GM18907 (cell line): Measurements from ENCODE around the gene CACNA1H.

ENCODE experiments used
- ATAC-seq: cut with Tn5 transposase; IDR thresholded peaks from one replicate; pipeline ENCODE4 v1.9.1; 2021; ENCODE audit warnings: mild to moderate bottlenecking, moderate library complexity; ENCODE audit not compliant: unreplicated experiment

Gene CACNA1H

DNA sequence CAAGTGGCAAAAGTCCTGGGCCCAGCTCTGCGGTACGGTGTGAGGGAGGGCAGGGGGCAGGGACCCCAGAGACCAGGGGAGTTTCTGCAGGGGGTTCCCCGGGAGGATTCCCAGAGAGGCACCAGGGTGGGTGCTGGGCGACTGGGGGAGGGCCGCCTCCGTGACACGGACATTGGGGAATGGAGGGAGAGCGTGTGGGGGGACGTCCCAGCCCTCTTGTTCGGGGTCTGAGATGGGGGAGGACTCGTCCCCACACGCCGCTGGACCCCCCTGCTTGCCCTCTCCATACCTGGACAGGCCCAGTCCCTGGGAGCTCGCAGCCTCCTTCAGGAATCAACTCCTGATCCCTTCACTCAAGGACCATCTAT, 30.5 kb upstream of the CACNA1H start:
- no peak for ATAC-seq

DNA sequence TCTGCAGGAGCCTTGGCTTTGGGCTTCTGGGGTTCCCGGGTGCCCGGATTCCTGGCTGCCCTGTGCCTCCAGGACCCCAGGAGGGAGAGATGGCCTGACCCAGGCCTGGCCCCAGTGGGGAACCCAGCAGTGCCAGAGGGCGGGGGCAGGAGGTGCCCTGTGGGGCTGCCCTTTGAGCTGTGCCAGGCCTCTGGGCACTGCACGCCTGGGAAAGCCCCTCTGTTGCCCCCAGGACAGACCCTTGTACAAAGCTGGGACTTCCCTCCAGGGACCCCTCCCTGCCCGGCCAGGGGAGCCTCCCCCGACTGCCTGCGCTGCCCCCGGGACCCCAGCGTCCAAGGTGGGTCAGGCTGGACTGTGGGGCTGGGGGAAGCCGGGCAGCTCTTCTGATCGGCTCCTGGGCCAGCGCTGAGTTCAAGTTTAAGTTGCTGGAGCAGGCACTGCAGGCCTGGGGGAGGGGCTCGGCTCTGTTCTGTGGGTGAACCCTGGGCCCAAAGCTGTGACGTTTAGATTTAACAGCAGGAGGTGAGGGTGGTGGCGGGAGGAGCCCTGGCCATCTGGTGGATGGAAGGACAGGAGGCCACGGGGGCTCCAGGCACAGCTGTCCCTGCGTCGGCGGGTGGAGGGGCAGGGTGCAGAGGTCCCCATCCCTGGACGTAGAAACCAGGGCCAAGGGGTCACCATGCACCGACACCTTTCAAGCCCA, 29.2 kb upstream of the CACNA1H start:
- ATAC-seq: no peak

DNA sequence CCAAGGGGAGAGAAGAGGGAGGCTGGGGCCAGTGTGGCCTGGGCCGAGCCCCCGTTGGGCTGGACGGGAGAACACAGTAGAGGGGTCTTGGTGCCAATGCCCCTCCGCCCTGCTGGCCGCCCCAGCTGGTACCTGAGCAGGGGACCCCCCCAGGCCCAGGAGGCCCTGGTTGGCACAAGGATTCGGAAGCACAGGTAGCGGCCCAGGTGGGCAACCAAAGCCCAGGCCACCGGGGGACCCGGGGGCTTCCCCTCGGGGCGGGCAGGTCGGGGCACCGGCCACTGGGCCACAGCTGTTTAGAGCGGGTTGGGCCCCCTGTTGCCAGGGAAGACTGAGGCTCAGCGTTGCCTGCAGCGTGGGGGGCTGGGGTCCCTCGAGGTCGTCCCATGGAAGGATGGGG, 28.6 kb upstream of the CACNA1H start:
- no peak for ATAC-seq

DNA sequence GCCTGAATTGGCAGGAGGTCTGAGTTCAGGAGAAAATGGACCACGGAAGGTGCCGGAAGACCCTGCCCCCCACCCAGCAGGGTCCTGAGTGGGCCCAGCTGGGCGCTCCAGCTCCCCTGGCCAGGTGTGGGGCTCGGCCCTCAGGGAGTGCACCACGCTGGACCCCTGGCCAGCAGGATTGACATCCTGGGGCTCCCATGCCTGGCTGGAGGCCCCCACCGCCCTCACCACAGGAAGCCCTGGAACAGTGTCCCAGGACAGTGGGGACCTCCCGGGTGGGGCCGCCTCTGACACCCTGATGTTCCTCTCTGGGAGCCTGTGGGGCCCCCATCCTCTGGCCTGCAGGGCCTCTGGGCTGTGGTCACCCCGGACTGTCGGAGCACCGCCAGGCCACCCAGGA, 28.1 kb upstream of the CACNA1H start:
- no peak for ATAC-seq

DNA sequence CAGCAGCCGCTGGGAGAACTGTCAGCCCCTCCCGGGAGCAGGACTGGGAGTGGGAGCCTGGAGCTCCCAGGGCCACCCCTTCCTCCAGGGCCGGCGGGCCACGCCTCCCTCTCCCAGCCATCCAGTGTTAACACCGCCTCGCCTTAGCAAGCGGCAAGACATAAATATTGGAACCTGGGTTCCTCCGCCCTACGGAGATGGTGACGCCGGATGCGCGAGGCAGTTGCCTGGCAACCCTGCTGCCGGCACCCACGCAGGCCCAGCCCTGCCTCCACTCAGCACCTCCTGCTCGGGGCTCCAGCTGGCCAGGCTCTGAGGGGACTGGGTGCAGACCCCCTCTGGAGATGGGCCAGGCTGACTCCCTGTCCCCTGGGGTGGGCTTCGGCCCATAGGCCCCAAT, 27.4 kb upstream of the CACNA1H start:
- ATAC-seq: no peak

DNA sequence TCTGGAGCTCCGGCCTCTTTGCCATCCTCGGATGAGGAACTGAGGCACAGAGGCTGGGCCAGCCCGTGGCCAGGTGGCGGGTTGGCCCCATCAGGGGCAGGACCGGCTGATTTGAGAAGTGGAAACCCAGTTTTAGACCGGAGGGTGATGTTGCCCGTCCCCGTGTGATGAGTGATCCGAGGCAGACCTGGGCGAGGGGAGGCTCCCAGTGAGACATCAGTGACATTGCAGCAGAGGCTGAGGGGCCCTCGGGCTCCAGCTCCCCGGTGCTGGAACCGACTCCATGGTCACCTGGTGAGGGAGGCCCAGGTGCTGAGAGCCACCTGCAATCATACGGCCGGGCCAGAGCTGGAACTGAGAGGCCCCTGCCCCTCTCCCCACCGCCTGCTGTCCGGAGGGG, 26.9 kb upstream of the CACNA1H start:
- no peak for ATAC-seq

DNA sequence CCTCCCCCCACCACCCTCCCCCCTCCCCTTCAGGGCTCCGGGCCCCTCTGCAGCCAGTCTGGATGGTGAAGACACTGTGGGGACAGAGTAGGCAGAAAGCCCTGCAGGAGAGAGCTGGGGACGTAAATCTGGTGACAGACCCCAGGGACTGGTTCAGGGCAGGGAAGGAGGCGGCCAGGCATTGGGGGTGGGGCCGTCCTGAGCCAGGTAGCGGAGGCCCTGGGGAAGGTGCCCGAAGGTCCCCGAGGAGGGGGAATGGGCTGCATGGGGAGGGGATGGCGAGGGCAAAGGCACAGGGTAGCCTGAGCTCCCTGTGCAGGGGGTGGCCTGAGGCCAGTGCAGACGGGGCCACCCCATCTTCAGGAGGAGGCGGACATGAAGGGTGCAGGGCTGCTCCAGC, 26.3 kb upstream of the CACNA1H start:
- no peak for ATAC-seq

DNA sequence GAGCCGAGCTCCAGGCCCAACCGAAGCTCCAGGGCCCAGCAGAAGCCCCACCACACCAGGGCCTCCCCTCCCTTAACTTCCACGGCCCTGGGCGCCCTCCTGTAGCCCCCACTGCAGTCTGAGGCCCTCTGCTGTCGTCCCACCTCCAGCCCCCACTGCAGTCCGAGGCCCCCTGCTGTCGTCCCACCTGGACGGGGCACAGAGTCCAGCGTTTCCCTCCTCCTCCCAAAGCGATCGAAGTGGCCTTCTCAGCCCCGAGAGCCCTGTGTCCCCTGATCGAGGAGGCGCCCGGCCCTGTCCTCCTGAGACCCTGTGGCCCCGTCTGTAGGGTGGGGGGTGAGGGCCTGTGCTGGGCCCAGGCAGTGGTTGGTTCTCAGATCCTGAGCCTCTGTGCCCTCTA, 25.8 kb upstream of the CACNA1H start:
- ATAC-seq: no peak

DNA sequence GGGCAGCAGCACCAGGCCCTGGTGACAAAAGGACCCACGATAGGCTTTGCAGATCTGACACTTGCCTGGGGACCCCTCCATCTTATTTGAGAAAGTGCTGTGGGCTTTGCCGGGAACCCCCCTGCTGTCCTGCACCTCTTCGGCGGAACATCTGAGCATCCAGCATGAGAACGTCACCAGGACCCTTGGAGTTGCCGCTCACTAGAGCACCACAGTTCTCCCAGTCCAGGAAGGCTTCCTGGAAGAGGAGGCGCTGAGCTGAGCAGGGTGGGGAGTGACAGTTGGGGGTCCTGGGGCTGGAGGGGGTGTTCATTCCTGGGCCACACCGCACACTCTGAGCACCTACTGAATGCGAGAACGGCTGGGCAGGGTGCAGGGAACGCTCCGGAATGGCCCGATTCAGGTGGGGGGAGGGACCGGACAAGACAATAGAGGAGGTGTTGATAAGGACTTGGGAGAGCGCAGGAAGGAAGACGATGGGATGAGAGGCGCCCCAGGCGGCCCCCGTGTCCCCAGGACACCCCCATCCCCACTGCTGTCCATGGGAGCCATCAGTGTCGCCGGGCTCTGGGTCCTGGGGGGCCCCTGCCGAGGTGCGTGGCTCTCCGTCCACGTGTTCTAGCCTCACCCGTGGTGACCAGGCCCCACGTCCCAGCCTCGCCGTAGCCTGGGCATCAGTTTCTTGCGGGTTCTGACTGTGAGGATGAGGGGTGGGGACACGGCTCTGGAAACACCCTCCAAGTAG, 24.8 kb upstream of the CACNA1H start:
- ATAC-seq: no peak

DNA sequence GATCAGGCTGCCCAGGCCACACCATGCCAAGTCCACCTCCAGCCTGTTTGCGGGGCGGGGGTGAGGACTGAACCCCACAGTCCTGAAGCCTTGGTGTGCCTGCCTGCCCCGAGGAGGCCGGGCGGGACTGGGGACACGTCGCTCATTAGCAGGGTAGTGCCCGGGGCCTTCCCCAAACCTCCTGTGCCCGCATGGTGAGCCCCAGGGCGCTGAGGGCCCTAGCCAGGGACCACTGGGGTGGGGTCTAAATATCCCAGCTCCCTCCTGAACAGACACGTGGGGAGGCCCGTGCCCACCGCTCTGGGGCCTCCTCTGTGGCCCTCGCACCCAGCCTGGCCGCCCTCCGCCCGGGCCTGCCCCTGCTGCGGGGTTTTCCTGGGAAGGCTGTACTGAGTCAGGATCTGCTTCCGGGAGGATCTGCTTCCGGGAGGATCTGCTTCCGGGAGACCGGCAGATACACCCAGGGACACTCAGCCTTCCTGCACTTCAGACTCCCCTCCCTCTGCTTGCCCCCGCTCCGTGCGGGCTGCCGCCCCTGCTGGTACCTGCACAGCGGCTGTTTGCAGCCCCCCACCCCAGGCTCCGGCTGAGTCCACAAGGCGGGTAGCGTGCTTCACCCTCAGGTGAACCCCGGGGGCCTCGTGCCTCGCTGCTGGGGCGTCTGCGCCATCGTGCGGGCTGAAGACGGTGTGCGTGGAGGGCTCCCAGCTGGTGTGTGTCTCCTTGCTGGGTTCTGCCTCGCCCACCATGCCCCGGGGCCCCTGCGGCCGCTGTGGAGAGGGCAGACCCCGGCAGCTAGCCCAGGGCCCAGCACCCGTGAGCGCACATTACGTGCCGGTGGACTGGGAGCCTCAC, 23.6 kb upstream of the CACNA1H start:
- ATAC-seq: no peak

DNA sequence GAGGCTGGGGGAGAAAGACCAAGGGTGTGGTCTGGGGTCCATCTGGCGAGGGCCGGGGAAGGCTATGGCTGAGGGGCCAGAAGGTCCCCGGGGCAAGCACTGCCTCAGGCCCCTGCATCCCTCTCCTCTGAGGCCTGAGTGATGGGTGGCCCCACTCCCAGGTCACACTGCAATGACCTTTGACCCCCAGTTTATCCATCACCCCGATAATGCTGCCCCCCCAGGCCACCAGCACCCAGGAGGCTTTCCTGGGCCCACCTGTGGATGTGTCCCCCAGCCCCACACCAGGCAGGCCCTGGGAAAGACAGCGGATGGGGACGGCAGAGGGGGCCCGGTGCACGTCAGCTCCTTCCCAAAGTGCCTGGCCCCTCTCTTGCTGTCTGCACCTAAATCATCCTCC, 22.5 kb upstream of the CACNA1H start:
- no peak for ATAC-seq

DNA sequence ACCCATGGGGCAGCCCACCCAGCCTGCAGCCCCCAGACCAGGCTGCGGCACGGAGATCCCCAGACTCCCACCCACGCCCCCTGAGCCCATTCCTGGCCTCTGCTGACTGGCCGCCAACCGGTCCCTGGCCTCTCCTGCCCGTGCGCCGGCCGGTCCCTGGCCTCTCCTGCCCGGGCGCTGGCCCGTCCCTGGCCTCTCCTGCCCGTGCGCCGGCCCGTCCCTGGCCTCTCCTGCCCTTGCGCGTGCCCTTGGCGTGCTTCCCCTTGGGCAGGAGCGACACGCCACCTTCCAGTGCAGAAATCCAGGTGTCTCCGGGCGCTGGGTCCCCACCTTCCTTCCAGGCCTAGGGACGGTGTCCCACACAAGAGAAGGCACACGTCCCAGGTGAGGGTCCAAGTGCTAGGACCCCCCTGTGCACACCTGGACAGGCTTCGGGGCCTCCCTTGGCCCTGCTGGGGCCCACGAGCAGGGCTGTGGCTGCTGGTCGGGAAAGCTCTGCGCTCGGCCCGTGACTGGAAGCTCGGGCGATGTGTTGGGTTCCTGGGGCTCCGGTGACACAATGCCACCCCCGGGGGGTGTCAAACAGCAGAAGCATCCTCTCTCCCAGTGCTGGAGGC, 21.4 kb upstream of the CACNA1H start:
- no peak for ATAC-seq

DNA sequence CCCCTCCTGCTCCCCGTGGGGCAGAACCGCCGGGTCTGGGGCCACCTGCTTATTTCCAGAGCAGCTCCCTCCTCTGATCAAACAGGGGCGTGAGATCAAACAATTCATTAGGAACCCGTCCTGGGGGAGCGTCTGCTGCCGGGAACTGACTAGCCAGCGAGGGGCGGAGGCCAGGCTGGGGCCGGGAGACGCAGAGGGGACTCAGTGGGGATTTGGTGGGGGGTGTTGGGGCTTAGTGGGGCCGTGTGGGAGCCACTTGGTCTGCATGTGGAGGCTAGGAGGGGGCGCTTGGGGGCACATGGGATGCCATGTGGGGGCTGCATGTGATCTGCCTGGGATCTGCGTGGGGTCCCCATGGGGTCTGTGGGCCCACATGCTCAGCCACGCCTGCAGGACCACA, 20.5 kb upstream of the CACNA1H start:
- no peak for ATAC-seq

DNA sequence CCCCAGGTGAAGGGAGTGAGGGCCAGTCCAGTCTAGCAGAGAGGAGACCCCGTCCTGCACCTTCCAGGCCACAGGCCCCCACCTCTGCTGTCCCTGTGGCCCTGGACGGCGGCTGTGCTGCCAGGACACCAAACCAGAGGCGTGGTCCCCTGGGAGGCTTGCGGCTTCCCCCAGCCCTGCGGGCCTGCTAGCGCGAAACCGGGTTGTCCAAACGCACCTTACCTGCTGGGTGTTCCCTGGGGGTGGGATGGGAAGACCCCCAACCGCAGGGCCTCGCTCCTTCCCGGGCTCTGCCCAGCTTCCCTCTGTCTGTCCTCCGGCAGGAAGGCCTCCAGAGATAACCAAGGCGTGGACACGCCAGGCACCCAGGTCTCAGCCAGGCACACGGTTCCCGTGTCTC, 19.6 kb upstream of the CACNA1H start:
- ATAC-seq: no peak

DNA sequence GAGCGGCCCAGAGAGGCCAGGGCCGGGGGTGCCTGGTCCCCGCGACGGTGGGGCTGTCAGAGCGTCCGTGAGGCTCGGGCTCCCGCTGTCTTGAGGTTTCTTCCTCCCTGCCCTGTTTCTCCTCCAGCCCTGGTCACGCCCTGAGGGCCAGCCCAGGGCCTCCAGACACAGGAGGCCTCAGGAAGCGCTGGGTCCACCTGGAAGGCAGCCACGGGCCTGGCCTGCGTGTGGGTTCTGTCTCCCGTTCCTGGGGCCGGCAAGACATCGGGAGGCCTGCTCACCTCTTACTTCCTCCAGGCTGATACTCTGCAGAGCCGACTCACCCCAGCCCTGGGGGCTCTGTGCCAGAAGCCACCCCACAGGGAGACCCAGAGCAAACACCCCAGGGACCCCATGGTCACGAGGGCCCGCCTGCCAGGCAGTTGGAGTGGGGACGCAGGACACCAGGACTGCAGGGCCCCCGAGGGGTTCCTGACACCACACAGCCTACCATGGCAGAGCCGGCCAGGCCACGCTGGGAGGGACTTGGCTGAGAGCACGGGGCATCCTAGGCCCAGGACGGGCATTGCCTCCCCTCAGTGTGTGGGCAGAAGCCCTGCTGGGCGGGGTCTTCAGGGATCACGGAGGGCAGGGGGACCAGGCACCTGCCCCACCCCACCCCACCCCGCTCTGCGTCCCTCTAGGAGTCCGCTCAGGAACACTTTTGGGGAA, 18.9 kb upstream of the CACNA1H start:
- no peak for ATAC-seq

DNA sequence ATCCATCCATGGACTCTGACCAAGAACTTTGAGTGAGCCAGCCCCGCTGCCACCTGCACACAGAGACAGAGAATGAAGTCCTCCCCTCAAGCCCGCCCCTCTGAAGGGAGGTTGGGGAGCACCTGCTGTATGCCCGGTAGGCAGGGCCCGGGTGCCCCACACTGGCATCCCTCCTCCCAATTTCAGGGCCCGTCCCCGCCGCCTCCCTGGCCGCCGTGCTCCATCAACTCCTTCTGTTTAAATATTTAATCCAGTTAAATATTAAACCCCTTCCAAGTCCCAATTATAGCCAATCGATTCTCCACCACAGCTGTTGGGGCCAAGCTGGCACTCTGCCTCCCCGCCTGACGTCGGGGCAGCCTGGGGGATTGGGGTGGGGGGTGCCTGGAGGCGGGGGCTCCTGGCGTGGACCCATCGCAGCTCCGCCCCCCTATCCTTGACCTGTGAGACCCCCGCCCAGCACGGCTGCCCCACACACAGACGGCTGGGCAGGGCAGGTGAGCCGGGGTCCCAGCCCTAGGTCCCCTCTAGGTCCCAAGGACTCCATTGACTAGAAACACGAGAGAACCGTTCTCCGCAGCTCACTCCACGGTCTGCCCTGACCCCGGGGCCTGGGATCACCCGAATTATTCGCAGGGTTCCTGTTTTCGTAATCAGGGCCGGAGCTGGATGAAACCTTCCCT, 18.0 kb upstream of the CACNA1H start:
- ATAC-seq: no peak

DNA sequence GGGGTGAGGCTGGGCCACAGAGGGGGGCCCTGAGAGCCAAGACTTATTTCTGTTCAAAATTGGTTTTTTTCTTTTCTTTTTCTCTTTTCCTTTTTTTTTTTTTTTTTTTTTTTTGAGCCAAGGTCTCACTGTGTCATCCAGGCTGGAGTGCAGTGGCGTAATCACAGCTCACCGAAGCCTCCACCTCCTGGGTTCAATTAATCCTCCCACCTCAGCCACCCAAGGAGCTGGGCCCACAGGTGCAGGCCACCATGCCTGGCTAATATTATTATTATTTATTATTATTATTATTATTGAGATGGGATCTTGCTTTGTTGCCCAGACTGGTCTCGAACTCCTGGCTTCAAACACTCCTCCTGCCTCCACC, 17.5 kb upstream of the CACNA1H start:
- ATAC-seq: no peak

DNA sequence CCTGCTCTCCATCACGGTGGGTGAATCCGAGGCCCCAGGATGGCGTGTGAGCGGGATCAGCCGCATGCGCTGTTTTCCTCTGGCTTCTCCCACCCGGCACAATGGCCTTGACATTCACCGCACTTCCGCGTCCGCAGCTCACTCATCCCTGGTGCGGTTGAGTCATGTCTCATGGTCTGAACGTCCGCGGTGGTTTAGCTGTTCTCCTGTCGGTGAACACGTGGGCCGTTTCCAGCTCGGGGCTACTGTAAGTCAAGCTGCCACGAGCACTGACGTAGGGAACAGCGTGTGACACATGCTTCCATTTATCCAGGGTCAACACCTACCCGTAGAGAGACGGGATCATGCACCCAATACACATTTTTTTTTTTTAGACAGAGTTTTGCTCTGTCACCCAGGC, 15.3 kb upstream of the CACNA1H start:
- no peak for ATAC-seq

DNA sequence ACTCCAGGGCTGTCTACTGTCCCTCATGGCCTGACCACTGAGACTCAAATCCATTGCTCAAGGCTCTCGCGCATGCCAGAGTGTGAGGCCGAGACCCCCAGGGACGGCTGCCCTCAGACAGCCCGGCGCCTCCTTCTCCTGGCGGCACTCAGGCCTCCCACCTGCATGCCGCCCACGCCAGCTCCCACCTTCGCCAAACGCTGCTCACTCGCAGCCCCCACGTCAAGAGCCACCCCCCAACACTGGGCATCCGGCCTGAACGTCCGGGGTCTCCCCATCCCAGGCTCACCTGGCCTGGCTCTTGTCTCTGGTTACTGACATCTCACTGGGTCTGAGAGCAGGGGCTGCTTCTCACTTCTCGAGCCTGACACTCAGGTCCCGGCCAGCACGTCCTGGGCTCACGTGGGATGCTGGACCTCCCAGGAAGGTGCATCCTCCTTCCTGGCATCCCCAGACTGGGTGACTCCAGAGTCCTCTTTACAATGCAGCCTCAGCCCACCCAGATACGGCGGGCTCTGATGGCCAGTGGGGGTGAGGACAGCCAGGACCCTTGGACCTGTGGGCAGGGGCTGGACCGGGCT, 12.2 kb upstream of the CACNA1H start:
- ATAC-seq: no peak

DNA sequence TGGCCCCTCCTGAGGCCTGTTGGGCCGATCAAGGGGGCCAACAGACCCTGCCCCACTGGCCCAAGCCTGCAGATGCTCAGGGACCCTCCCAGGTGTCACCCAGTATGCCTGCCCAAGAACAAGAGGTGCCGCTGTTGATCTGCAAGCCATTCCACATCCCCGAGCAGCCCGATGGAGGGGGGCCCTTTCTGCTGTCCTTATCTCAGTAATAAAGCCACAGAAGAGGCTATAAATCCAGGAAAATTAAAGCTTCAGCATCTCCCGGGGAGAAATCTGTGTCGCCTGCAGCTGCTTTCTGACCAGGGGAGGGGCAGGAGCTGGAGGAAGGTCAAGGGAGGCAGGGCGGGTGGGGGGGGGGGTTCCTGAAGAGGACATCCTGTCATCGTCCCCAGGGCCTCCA, 11.7 kb upstream of the CACNA1H start:
- no peak for ATAC-seq
